SK-N-SH treated with all-trans-retinoic acid at 6 μM for 48 hours (cell line): ENCODE measurements around the gene CCDC30.

Experiments used
- ATAC-seq: fragments of 200-7000 bp; cut with Tn5 transposase; 3 replicates; pipeline ENCODE4 v1.9.1; 2020; ENCODE audit warnings: mild to moderate bottlenecking, moderate library complexity
- ARNTL ChIP-seq: fragments of 450-650 bp; formaldehyde crosslinking; IDR thresholded peaks from 2 replicates; pipeline ENCODE4 v1.5.0; 2020; ENCODE audit warnings: low read depth, mild to moderate bottlenecking, moderate library complexity, borderline replicate concordance
- BACH2 ChIP-seq: fragments of 250-450 bp; sonication (Bioruptor Pico); IDR thresholded peaks from 2 replicates; pipeline ENCODE4 v1.9.0; 2021; ENCODE audit warnings: mild to moderate bottlenecking, borderline replicate concordance
- CREB5 ChIP-seq: fragments of 250-450 bp; sonication (Bioruptor Pico); IDR thresholded peaks from 2 replicates; pipeline ENCODE4 v1.5.1; 2020; ENCODE audit warnings: low read depth, mild to moderate bottlenecking, moderate library complexity
- CSDC2 ChIP-seq: fragments of 250-450 bp; sonication (Bioruptor Pico); IDR thresholded peaks from 2 replicates; pipeline ENCODE4 v1.5.0; 2020; ENCODE audit warnings: mild to moderate bottlenecking, moderate library complexity
- CSRNP3 ChIP-seq: fragments of 250-450 bp; sonication (Bioruptor Pico); IDR thresholded peaks from 2 replicates; pipeline ENCODE4 v1.5.1; 2021; ENCODE audit warnings: mild to moderate bottlenecking, moderate library complexity
- ESRRG ChIP-seq: fragments of 250-450 bp; sonication (Bioruptor Pico); IDR thresholded peaks from 2 replicates; pipeline ENCODE4 v1.6.1; 2021; ENCODE audit warnings: mild to moderate bottlenecking
- GLIS3 ChIP-seq: fragments of 250-450 bp; sonication (Bioruptor Pico); IDR thresholded peaks from 2 replicates; pipeline ENCODE4 v1.5.0; 2020; ENCODE audit warnings: mild to moderate bottlenecking, moderate library complexity
- OSR1 ChIP-seq: fragments of 250-450 bp; sonication (Bioruptor Pico); IDR thresholded peaks from 2 replicates; pipeline ENCODE4 v1.8.0; 2022; ENCODE audit warnings: moderate library complexity, mild to moderate bottlenecking, inconsistent platforms
- POU6F1 ChIP-seq: fragments of 250-450 bp; sonication (Bioruptor Pico); IDR thresholded peaks from 2 replicates; pipeline ENCODE4 v1.8.0; 2021; ENCODE audit warnings: low read depth, mild to moderate bottlenecking, moderate library complexity, borderline replicate concordance
- PPARA ChIP-seq: fragments of 250-450 bp; sonication (Bioruptor Pico); IDR thresholded peaks from 2 replicates; pipeline ENCODE4 v1.5.0; 2020; ENCODE audit warnings: mild to moderate bottlenecking, borderline replicate concordance
- RARB ChIP-seq: fragments of 250-450 bp; sonication (Bioruptor Pico); IDR thresholded peaks from 2 replicates; pipeline ENCODE4 v1.8.0; 2021; ENCODE audit warnings: mild to moderate bottlenecking, moderate library complexity
- SNAI2 ChIP-seq: fragments of 250-450 bp; sonication (Bioruptor Pico); IDR thresholded peaks from 2 replicates; pipeline ENCODE4 v1.5.0; 2020; ENCODE audit warnings: mild to moderate bottlenecking, moderate library complexity
- TCF4 ChIP-seq: fragments of 250-450 bp; sonication (Bioruptor Pico); IDR thresholded peaks from 2 replicates; pipeline ENCODE4 v1.8.0; 2021; ENCODE audit warnings: mild to moderate bottlenecking, moderate library complexity, borderline replicate concordance
- TSHZ2 ChIP-seq: fragments of 250-450 bp; sonication (Bioruptor Pico); IDR thresholded peaks from 2 replicates; pipeline ENCODE4 v1.5.0; 2020; ENCODE audit warnings: mild to moderate bottlenecking, moderate library complexity
- ZFP30 ChIP-seq: fragments of 450-650 bp; formaldehyde crosslinking; IDR thresholded peaks from 2 replicates; pipeline ENCODE4 v1.5.0; 2022; ENCODE audit warnings: mild to moderate bottlenecking, moderate library complexity
- ZNF70 ChIP-seq: fragments of 450-650 bp; formaldehyde crosslinking; IDR thresholded peaks from 2 replicates; pipeline ENCODE4 v1.5.0; 2020; ENCODE audit warnings: mild to moderate bottlenecking, moderate library complexity
- ZNF8 ChIP-seq: fragments of 450-650 bp; formaldehyde crosslinking; IDR thresholded peaks from 2 replicates; pipeline ENCODE4 v1.5.0; 2020; ENCODE audit warnings: mild to moderate bottlenecking, moderate library complexity

The CCDC30 gene

GRCh38 chr1:42639116-42639515 is 176.0 kb downstream of the CCDC30 start:
- ATAC-seq = no peak
- TF ChIP-seq CSRNP3 (no peak), POU6F1 (CRISPR knock-in tag) (no peak), CREB5 (CRISPR knock-in tag) (no peak), PPARA (no peak), GLIS3 (CRISPR knock-in tag) (no peak), CSDC2 (CRISPR knock-in tag) (no peak), ARNTL (CRISPR knock-in tag) (no peak), ESRRG (no peak), ZNF70 (no peak), BACH2 (CRISPR knock-in tag) (no peak), OSR1 (CRISPR knock-in tag) (no peak), TCF4 (CRISPR knock-in tag) (no peak), ZFP30 (no peak), RARB (CRISPR knock-in tag) (no peak)

- no peak for ATAC-seq
- TF ChIP-seq ZNF8 (CRISPR knock-in tag) (no peak), GLIS3 (CRISPR knock-in tag) (no peak), ZNF70 (no peak), ESRRG (no peak), ZFP30 (no peak), SNAI2 (no peak), PPARA (no peak), POU6F1 (CRISPR knock-in tag) (no peak)
These were observed 183.0 kb downstream of the CCDC30 start for GRCh38 chr1:42646056-42646455.

- TF ChIP-seq POU6F1 (CRISPR knock-in tag) (no peak), PPARA (no peak), CSDC2 (CRISPR knock-in tag) (no peak), ESRRG (no peak), CSRNP3 (no peak), TSHZ2 (no peak), RARB (CRISPR knock-in tag) (no peak), OSR1 (CRISPR knock-in tag) (no peak), ZNF70 (no peak)
- TF ChIP-seq, all 23 proteins: peak for 0
- ATAC-seq = no peak
These were observed 194.1 kb downstream of the CCDC30 start for GRCh38 chr1:42657201-42657600.
